A549 (cell line): ENCODE results near the gene MCM3AP.

Source experiments
- BHLHE40 ChIP-seq: IDR thresholded peaks from 2 replicates; pipeline ENCODE4 v1.6.1; 2012; ENCODE audit warnings: low read depth, low read length, inconsistent platforms
- CBX2 ChIP-seq: fragments of 200-600 bp; sonication (generic); IDR thresholded peaks from 2 replicates; pipeline ENCODE4 v1.6.1; 2016; ENCODE audit warnings: low read depth, mild to moderate bottlenecking, borderline replicate concordance
- CEBPB ChIP-seq, 2 experiments: fragments of >200 bp in 1 of 2; sonication (Bioruptor Twin) in 1 of 2; formaldehyde crosslinking in 1 of 2; IDR thresholded peaks; 2 replicates each; pipeline ENCODE4 v1.6.1; 2012 to 2016
- CHD4 ChIP-seq: fragments of 200-600 bp; sonication (generic); IDR thresholded peaks from 2 replicates; pipeline ENCODE4 v1.6.1; 2016; ENCODE audit warnings: antibody characterized with exemption, mild to moderate bottlenecking, borderline replicate concordance
- EP300 ChIP-seq, 2 experiments: fragments of >200 bp; sonication (Bioruptor Twin); formaldehyde crosslinking; IDR thresholded peaks; 2 replicates in 1 of 2; 3 replicates in 1 of 2; pipeline ENCODE4 v1.6.1; 2016 to 2017
- ESRRA ChIP-seq: fragments of 150-350 bp; IDR thresholded peaks from 2 replicates; pipeline ENCODE4 v1.6.1; 2014; ENCODE audit warnings: mild to moderate bottlenecking, low read length, borderline replicate concordance
- JUNB ChIP-seq: fragments of >200 bp; sonication (Bioruptor Twin); formaldehyde crosslinking; IDR thresholded peaks from 2 replicates; pipeline ENCODE4 v1.6.1; 2016
- TF ChIP-seq, protein P1 (sequence below): fragments of >200 bp; sonication (Bioruptor Twin); formaldehyde crosslinking; IDR thresholded peaks from 3 replicates; pipeline ENCODE4 v1.5.1; 2016
- TF ChIP-seq, protein P2 (sequence below): IDR thresholded peaks from 2 replicates; pipeline ENCODE4 v1.6.1; 2012

DNA sequence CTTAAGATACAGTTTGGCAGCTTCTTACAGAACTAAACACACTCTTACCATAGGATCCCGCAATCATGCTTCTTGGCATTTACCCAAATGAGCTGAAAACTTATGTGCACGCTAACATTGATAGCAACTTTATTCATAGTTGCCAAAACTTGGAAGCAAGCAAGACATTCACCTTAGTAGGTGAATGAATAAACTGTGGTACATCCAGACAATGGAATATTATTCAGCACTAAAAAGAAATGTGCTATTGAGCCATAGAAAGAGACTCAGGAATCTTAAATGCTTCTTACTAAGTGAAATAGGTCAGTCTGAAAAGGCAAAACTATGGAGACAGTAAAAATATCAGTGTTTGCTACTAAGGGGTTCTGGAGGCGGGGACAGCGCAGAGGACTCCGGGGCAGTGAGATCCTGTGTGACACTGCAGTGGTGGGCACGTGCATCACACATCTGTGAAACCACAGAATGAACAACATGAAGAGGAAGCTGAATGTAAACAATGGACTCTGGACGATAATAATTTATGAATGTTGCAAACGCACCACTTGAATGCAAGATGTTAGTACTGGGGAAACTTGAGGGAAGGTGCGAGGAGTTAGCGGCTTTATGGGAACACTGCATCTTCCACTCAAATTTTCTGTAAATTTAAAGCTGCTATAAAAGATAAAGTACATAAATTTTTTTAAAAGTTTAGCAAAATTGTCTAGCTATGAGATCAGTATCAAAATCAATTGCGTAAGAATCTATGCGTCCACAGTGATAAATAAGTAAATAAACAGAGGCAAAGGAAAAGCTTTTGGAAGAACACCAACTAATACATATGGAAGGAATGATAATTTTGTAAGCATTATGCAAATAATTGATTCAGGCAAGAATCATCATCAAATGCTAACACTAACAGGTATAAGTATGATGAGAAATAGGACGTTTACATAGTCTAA lies 85.7 kb downstream of the MCM3AP start:
- TF ChIP-seq, protein P1, sequence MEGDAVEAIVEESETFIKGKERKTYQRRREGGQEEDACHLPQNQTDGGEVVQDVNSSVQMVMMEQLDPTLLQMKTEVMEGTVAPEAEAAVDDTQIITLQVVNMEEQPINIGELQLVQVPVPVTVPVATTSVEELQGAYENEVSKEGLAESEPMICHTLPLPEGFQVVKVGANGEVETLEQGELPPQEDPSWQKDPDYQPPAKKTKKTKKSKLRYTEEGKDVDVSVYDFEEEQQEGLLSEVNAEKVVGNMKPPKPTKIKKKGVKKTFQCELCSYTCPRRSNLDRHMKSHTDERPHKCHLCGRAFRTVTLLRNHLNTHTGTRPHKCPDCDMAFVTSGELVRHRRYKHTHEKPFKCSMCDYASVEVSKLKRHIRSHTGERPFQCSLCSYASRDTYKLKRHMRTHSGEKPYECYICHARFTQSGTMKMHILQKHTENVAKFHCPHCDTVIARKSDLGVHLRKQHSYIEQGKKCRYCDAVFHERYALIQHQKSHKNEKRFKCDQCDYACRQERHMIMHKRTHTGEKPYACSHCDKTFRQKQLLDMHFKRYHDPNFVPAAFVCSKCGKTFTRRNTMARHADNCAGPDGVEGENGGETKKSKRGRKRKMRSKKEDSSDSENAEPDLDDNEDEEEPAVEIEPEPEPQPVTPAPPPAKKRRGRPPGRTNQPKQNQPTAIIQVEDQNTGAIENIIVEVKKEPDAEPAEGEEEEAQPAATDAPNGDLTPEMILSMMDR: no peak
- TF ChIP-seq EP300 (IDR thresholded peaks at IDR 0.05) (no peak), CBX2 (no peak), JUNB (no peak), ESRRA (no peak), CEBPB (IDR thresholded peaks at IDR 0.05) (0 out of 4 replicates have a peak, but pooled peaks of 1 of the 2 experiments have one; percentile 28), BHLHE40 (no peak), CHD4 (no peak)
- TF ChIP-seq, protein P2, sequence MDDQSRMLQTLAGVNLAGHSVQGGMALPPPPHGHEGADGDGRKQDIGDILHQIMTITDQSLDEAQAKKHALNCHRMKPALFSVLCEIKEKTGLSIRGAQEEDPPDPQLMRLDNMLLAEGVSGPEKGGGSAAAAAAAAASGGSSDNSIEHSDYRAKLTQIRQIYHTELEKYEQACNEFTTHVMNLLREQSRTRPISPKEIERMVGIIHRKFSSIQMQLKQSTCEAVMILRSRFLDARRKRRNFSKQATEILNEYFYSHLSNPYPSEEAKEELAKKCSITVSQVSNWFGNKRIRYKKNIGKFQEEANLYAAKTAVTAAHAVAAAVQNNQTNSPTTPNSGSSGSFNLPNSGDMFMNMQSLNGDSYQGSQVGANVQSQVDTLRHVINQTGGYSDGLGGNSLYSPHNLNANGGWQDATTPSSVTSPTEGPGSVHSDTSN: no peak
